Neutrophil (primary cell): Measurements from ENCODE around the gene CSKMT.
A peak's percentile ranks its signal among the peaks of the same experiment; 100 is the strongest.
"Not testable (repeated sequence)": the region's sequence is repeated elsewhere in the genome, so short reads cannot be mapped to it uniquely, and the experiment has no call there.

Source experiments
- H3K27ac ChIP-seq: fragments of 200-600 bp; sonication (generic); 2 replicates; pipeline ENCODE4 v1.5.1; 2016; ENCODE audit warnings: mild to moderate bottlenecking, moderate library complexity
- H3K27me3 ChIP-seq: fragments of 200-600 bp; sonication (generic); 2 replicates; pipeline ENCODE4 v1.6.0; 2016; ENCODE audit warnings: mild to moderate bottlenecking
- H3K36me3 ChIP-seq: fragments of 200-600 bp; sonication (generic); 2 replicates; pipeline ENCODE4 v1.5.1; 2017
- H3K4me1 ChIP-seq, 2 experiments: fragments of 200-600 bp in 1 of 2; sonication (generic) in 1 of 2; 1 replicate in 1 of 2; 2 replicates in 1 of 2; pipeline versions ENCODE4 v1.5.1 to v1.6.1; 2013 to 2016; ENCODE audit warnings: low read depth in 1 of 2, low read length in 1 of 2, mild to moderate bottlenecking in 1 of 2, moderate library complexity in 1 of 2; ENCODE audit not compliant: control insufficient read depth in 1 of 2, insufficient read depth in 1 of 2
- H3K4me3 ChIP-seq, 2 experiments: fragments of 200-600 bp in 1 of 2; sonication (generic) in 1 of 2; 1 replicate in 1 of 2; 2 replicates in 1 of 2; pipeline ENCODE4 v1.5.1; 2013 to 2016; ENCODE audit warnings: low read depth in 1 of 2, low read length in 1 of 2, mild to moderate bottlenecking in 1 of 2, moderate library complexity in 1 of 2
- H3K9me3 ChIP-seq: fragments of 200-600 bp; sonication (generic); 2 replicates; pipeline ENCODE4 v1.5.1; 2016
- CTCF ChIP-seq: fragments of 200-600 bp; sonication (generic); IDR thresholded peaks from 2 replicates; pipeline ENCODE4 v1.5.1; 2016; ENCODE audit warnings: antibody characterized with exemption

CSKMT gene

GRCh38 chr11:62694455-62695167 is 29.5 kb downstream of the CSKMT start:
- H3K9me3 ChIP-seq = no peaks in the 10 kb centered on the region
- peaks cover 0 to 4% of the 10 kb centered on the region in 2 experiments for H3K4me1 ChIP-seq
- no peak overlapping the region for H3K4me3 ChIP-seq
- H3K36me3 ChIP-seq = peaks cover 36% of the 10 kb centered on the region
- TF ChIP-seq CTCF = peak; percentile 76
- no peaks in the 10 kb centered on the region for H3K27me3 ChIP-seq
- H3K27ac ChIP-seq = peak overlapping the region; percentile 29

GRCh38 chr11:62702246-62702645 is 37.1 kb downstream of the CSKMT start:
- Histone ChIP-seq H3K9me3 (no peaks in the 10 kb centered on the region), H3K27ac (peak overlapping the region; percentile 45), H3K4me1 (peaks cover 35 to 49% of the 10 kb centered on the region in 2 experiments), H3K4me3 (no peak overlapping the region), H3K36me3 (no peaks in the 10 kb centered on the region), H3K27me3 (no peaks in the 10 kb centered on the region)
- TF ChIP-seq CTCF = no peak

- not testable (repeated sequence) for H3K4me3 ChIP-seq, H3K27me3 ChIP-seq, H3K27ac ChIP-seq, H3K36me3 ChIP-seq, H3K9me3 ChIP-seq
- peaks cover 46 to 58% of the 10 kb centered on the region in 2 experiments for H3K4me1 ChIP-seq
These were observed 38.8 kb downstream of the CSKMT start for GRCh38 chr11:62703921-62704320.

GRCh38 chr11:62705413-62705812 is 40.3 kb downstream of the CSKMT start:
- Histone ChIP-seq H3K9me3 (no peaks in the 10 kb centered on the region), H3K27me3 (no peaks in the 10 kb centered on the region), H3K4me3 (peak overlapping the region; percentile 75 to 83), H3K27ac (peak overlapping the region; percentile 78), H3K36me3 (no peaks in the 10 kb centered on the region), H3K4me1 (peaks cover 56 to 69% of the 10 kb centered on the region in 2 experiments)
- TF ChIP-seq CTCF = no peak

- Histone ChIP-seq H3K9me3 (no peaks in the 10 kb centered on the region), H3K27ac (peak overlapping the region; percentile 78), H3K27me3 (no peaks in the 10 kb centered on the region), H3K36me3 (peaks cover 7% of the 10 kb centered on the region), H3K4me3 (peak overlapping the region; percentile 75 to 83), H3K4me1 (peaks cover 56 to 70% of the 10 kb centered on the region in 2 experiments)
- TF ChIP-seq CTCF = peak; percentile 47
These were observed 41.1 kb downstream of the CSKMT start for GRCh38 chr11:62705880-62706849.

- Histone ChIP-seq H3K27ac (peak overlapping the region; percentile 78), H3K36me3 (peaks cover 13% of the 10 kb centered on the region), H3K9me3 (no peaks in the 10 kb centered on the region), H3K4me3 (peak overlapping the region; percentile 75 to 83), H3K27me3 (no peaks in the 10 kb centered on the region), H3K4me1 (peaks cover 52 to 65% of the 10 kb centered on the region in 2 experiments)
- no peak for TF ChIP-seq CTCF
These were observed 41.7 kb downstream of the CSKMT start for GRCh38 chr11:62706850-62707247.
